SW 1271 (cell line): ENCODE results near the gene AIFM1.

Source experiments
- DNase-seq, 2 experiments: peaks; one replicate each; lab custom pipeline; 2025; lab: John Stamatoyannopoulos, UW

AIFM1 gene

GRCh38 chrX:130165703-130166502 lies at the start of gene AIFM1:
Gene AIFM1 (minus strand): TSS chrX:130165841. CDS start chrX:130165656, 185 bp downstream.
- DNase-seq, result peak; percentile 41 to 78

GRCh38 chrX:130213376-130213775 lies 47.7 kb upstream of the AIFM1 start:
- DNase-seq, result no peak

GRCh38 chrX:130212371-130212770 lies 46.7 kb upstream of the AIFM1 start:
- DNase-seq, result no peak

GRCh38 chrX:130211415-130212186 lies 46.0 kb upstream of the AIFM1 start:
- DNase-seq, result no peak

- DNase-seq, result no peak
These were observed 39.0 kb upstream of the AIFM1 start for GRCh38 chrX:130204647-130205046.

- no peak for DNase-seq
These were observed 31.8 kb upstream of the AIFM1 start for GRCh38 chrX:130197464-130197863.

GRCh38 chrX:130196466-130196865 lies 30.8 kb upstream of the AIFM1 start:
- no peak for DNase-seq

- no peak for DNase-seq
These were observed 25.2 kb upstream of the AIFM1 start for GRCh38 chrX:130190801-130191200.

GRCh38 chrX:130186651-130187050 lies 21.0 kb upstream of the AIFM1 start:
- DNase-seq, result no peak

- no peak for DNase-seq
These were observed 19.2 kb upstream of the AIFM1 start for GRCh38 chrX:130184857-130185256.

GRCh38 chrX:130184168-130184567 lies 18.5 kb upstream of the AIFM1 start:
- DNase-seq, result no peak

GRCh38 chrX:130179579-130180215 lies 14.1 kb upstream of the AIFM1 start:
- DNase-seq, result no peak

- DNase-seq, result no peak
These were observed 13.5 kb upstream of the AIFM1 start for GRCh38 chrX:130179170-130179569.

GRCh38 chrX:130176942-130177341 lies 11.3 kb upstream of the AIFM1 start:
- DNase-seq, result no peak

GRCh38 chrX:130176354-130176776 lies 10.7 kb upstream of the AIFM1 start:
- DNase-seq, result no peak

GRCh38 chrX:130174937-130175336 lies 9.3 kb upstream of the AIFM1 start:
- no peak for DNase-seq

GRCh38 chrX:130174045-130174704 lies 8.5 kb upstream of the AIFM1 start:
- no peak for DNase-seq

GRCh38 chrX:130173190-130173895 lies 7.7 kb upstream of the AIFM1 start:
- no peak for DNase-seq

GRCh38 chrX:130172127-130172845 lies 6.6 kb upstream of the AIFM1 start:
- no peak for DNase-seq

GRCh38 chrX:130171446-130172126 lies 5.9 kb upstream of the AIFM1 start, which contains the start of gene RAB33A:
Gene RAB33A (plus strand): TSS chrX:130171962. CDS start chrX:130172063, 101 bp downstream.
- DNase-seq, result no peak
